ENCODE data around the gene ZNF320.
A peak's percentile ranks its signal among the peaks of the same experiment; 100 is the strongest.
"Not testable (repeated sequence)": the region's sequence is repeated elsewhere in the genome, so short reads cannot be mapped to it uniquely, and the experiment has no call there.

Gene ZNF320

DNA sequence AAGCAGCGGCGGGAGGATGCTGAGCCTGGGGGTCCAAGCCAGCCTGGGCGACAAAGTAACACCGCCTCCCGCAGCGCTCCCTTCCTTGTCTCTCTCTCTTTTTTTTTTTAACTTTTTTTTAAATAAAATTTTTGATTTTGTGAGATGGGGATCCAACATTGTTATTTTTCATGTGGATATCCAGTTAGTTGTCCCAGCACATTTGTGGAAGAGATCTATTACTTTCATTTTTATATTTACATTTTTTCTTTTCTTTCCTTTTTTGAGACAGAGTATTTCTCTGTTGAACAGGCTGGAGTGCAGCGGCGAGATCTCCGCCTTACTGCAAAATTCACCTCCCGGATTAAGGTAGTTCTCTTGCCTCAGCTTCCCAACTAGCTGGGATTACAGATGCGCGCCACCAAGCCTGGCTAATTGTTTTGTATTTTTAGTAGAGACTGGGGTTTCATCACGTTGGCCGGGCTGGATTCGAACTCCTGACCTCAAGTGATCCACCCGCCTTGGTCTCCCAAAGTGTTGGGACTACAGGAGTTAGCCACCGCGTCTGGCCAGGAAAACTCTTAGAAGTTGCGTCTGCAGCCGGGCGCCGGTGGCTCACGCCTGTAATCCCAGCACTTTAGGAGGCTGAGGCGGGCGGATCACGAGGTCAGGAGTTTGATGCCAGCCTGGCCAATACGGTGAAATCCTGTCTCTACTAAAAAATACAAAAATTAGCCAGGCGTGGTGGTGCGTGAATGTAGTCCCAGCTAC is 45.9 kb upstream of the ZNF320 start:
- TF ChIP-seq, protein P1, sequence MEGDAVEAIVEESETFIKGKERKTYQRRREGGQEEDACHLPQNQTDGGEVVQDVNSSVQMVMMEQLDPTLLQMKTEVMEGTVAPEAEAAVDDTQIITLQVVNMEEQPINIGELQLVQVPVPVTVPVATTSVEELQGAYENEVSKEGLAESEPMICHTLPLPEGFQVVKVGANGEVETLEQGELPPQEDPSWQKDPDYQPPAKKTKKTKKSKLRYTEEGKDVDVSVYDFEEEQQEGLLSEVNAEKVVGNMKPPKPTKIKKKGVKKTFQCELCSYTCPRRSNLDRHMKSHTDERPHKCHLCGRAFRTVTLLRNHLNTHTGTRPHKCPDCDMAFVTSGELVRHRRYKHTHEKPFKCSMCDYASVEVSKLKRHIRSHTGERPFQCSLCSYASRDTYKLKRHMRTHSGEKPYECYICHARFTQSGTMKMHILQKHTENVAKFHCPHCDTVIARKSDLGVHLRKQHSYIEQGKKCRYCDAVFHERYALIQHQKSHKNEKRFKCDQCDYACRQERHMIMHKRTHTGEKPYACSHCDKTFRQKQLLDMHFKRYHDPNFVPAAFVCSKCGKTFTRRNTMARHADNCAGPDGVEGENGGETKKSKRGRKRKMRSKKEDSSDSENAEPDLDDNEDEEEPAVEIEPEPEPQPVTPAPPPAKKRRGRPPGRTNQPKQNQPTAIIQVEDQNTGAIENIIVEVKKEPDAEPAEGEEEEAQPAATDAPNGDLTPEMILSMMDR (IDR thresholded peaks at IDR 0.05; ENCODE audit: low read depth, low read length, missing control alignments), result no peak
- no peaks in the 10 kb centered on the region for H3K36me3 ChIP-seq (replicated peaks)
- peak overlapping the region; percentile 72 for H3K4me3 ChIP-seq (ENCODE audit: low read depth, low read length)
- no peaks in the 10 kb centered on the region for H3K27me3 ChIP-seq (replicated peaks)
- in situ Hi-C loops (cut with HindIII; ENCODE audit: low pct_ligation_motif_present, low sequenced_read_pairs), result no loop called here
- H3K27ac ChIP-seq, result peak overlapping the region; percentile 76
- DNase-seq, result no peak

DNA sequence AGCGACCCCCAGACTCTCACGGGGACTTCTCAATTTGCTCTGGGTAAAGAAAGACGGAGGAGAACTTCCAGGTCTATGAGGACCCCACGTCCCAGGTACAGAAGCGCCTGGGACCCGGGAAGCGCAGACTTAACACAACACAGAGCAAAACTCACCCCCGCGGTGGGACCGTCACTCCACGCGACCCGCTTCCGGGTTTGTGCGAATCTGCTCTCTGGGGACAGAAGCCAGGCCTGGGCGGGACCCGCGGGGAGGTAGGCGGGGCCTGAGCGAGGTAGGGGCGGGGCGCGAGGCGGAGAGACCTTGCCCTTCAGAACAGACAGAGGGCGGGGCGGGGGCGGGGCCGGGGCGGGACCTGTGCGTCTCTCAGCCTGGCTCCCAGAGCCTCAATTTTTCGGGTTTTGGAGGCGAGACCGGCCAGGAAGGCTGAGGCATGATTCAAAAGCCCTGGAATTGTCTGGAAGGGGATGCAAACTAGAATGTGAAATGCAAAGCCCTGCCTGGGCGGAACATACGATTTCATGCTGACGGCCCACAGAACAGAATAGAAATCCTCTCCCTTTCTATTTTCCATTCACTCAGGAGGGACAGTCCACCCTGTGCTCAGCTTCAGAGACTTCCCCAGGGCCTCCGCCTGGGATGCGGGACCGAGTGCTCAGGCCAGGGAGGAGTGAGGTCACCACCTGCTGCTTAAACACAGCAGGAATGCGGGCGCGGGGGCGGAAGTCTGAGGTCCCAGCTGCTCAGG is 45.1 kb upstream of the ZNF320 start:
- TF ChIP-seq, protein P1 (IDR thresholded peaks at IDR 0.05; ENCODE audit: low read depth, low read length, missing control alignments), result no peak
- Histone ChIP-seq H3K27me3 (replicated peaks) (no peaks in the 10 kb centered on the region), H3K27ac (peak overlapping the region; percentile 76), H3K36me3 (replicated peaks) (no peaks in the 10 kb centered on the region), H3K4me3 (ENCODE audit: low read depth, low read length) (peak overlapping the region; percentile 72)
- in situ Hi-C loops (cut with HindIII; ENCODE audit: low pct_ligation_motif_present, low sequenced_read_pairs), result no loop called here
- peak; percentile 84 for DNase-seq

DNA sequence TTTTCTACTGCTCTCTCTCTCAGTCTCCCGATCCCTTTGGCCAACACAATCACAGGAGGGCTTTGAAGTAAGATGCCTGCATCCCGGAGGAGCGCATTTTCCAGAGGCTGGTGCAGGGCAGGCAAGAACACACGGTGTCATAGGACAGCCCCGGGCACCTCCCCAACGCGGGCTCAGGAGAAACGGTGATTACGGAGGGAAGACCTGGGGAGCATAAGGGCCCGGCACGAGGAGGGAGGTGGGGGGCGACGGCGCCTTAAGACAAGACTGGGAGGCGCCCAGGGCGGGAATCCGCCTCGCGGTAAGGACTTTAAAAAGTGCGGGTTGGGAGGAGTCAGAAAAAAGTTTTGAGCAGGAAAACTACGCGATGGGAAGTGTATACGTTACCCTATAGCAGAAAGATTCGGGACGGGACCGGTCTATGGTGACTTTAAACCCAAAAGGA is 44.5 kb upstream of the ZNF320 start:
- H3K36me3 ChIP-seq (replicated peaks), result no peaks in the 10 kb centered on the region
- H3K27ac ChIP-seq, result peak overlapping the region; percentile 20
- in situ Hi-C loops (cut with HindIII; ENCODE audit: low pct_ligation_motif_present, low sequenced_read_pairs), result no loop called here
- no peaks in the 10 kb centered on the region for H3K27me3 ChIP-seq (replicated peaks)
- peak; percentile 7 for DNase-seq
- TF ChIP-seq, protein P1 (IDR thresholded peaks at IDR 0.05; ENCODE audit: low read depth, low read length, missing control alignments), result no peak
- H3K4me3 ChIP-seq (ENCODE audit: low read depth, low read length), result peak overlapping the region; percentile 72

DNA sequence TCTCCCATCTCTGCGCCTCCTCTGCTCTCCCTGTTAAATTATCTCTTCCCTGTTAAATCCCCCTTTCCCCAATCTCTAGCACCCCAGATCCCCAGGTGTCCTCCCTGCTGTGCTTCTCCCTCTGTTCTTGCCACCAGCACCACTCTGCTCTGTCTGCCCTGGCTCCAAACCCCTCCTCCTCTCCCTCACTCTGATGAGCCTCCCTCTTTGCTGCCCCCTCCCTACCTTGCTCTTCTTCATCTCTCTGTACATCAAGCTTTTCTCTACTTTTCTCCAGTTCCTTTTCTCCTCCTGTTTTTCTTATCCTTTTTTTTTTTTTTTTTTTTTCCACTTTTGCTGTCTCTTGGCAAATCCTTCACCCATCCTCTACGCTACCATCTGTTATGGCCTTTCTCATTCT is 44.1 kb upstream of the ZNF320 start:
- H3K27me3 ChIP-seq (replicated peaks); H3K27ac ChIP-seq; DNase-seq; H3K36me3 ChIP-seq (replicated peaks); in situ Hi-C loops (cut with HindIII; ENCODE audit: low pct_ligation_motif_present, low sequenced_read_pairs): not testable (repeated sequence)
- peak overlapping the region; percentile 72 for H3K4me3 ChIP-seq (ENCODE audit: low read depth, low read length)

DNA sequence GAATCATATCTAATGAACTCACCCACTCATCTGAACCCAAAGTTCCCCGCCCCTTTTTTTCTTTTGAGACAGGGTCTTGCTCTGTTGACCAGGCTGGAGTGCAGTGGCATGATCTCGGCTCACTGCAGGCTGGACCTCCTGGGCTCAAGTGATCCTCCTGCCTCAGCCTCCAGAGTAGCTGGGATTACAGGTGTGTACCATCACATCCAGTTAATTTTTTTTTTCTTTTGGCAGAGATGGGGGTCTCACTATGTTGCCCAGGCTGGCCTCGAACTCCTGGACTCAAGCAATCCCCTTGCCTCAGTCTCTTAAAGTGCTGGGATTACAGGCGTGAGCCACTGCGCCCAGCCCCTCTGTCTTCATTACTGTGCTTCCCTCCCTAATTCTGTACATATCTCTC is 43.5 kb upstream of the ZNF320 start:
- H3K27me3 ChIP-seq (replicated peaks); in situ Hi-C loops (cut with HindIII; ENCODE audit: low pct_ligation_motif_present, low sequenced_read_pairs); DNase-seq; H3K4me3 ChIP-seq (ENCODE audit: low read depth, low read length); H3K27ac ChIP-seq; H3K36me3 ChIP-seq (replicated peaks): not testable (repeated sequence)

DNA sequence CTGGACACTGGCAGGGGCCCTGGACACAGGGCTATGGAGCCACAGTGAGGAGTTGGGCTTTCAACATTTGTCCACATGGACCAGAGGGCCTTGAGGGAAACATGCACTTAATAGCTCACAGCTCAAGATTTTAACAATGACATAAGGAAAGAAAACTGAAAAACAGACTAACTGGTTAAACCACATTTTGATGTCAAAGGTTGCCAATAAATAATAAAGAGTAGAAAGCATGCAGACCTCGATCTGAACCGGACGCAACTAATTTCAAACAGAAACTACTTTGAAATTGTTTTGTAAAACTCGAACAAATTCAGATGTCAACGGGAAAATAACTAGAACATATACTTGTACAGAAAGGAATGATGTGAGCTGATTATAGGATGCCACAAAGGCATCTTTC is 41.3 kb upstream of the ZNF320 start:
- no peak for DNase-seq
- no peak overlapping the region for H3K4me3 ChIP-seq (ENCODE audit: low read depth, low read length)
- TF ChIP-seq, protein P1 (IDR thresholded peaks at IDR 0.05; ENCODE audit: low read depth, low read length, missing control alignments), result no peak
- H3K36me3 ChIP-seq (replicated peaks), result no peaks in the 10 kb centered on the region
- in situ Hi-C loops (cut with HindIII; ENCODE audit: low pct_ligation_motif_present, low sequenced_read_pairs), result no loop called here
- H3K27me3 ChIP-seq (replicated peaks), result no peaks in the 10 kb centered on the region
- H3K27ac ChIP-seq, result no peak overlapping the region
